ENCODE results near the gene HBS1L. TPM values are rescaled to one million over a fixed set of nuclear protein-coding genes. Genes with fewer than 3 reads are reported as not detected.

The HBS1L gene
- polyA plus RNA-seq, 1 donor from 2014 or later = 103 TPM

- Histone ChIP-seq H3F3A (ENCODE audit: insufficient read depth, low read length, poor library complexity, severe bottlenecking) (no peaks in the 10 kb centered on the region), H3K4me3 (ENCODE audit: low read length) (no peak overlapping the region), H3K9me2 (ENCODE audit: insufficient read depth, low read length) (no peaks in the 10 kb centered on the region), H3K27me3 (ENCODE audit: insufficient read depth, low read depth, low read length) (no peaks in the 10 kb centered on the region), H3K9ac (ENCODE audit: low read length) (no peak overlapping the region), H3K36me3 (ENCODE audit: insufficient read depth, low read length) (no peaks in the 10 kb centered on the region), H3K9me3 (ENCODE audit: low read length) (no peaks in the 10 kb centered on the region), H3K79me2 (replicated peaks; ENCODE audit: insufficient read depth, low read length) (no peaks in the 10 kb centered on the region), H3K27ac (ENCODE audit: low read length) (no peak overlapping the region), H2AFZ (ENCODE audit: low read depth, low read length) (no peak overlapping the region), H3K4me2 (ENCODE audit: low read length) (no peak overlapping the region), H4K20me1 (ENCODE audit: insufficient read depth) (no peaks in the 10 kb centered on the region)
- TF ChIP-seq MXI1 (conservative IDR thresholded peaks at IDR 0.05; ENCODE audit: poor library complexity, severe bottlenecking) (no peak), EZH2 (IDR thresholded peaks at IDR 0.05; ENCODE audit: borderline replicate concordance, insufficient read depth, low read length, poor library complexity, severe bottlenecking) (no peak), RAD21 (conservative IDR thresholded peaks at IDR 0.05) (no peak), POLR2AphosphoS5 (IDR thresholded peaks at IDR 0.05) (no peak), REST (IDR thresholded peaks at IDR 0.05; ENCODE audit: borderline replicate concordance) (no peak), CTCF (IDR thresholded peaks at IDR 0.05; ENCODE audit: poor library complexity, severe bottlenecking) (no peak), SMC3 (conservative IDR thresholded peaks at IDR 0.05; ENCODE audit: poor library complexity) (no peak), EP300 (conservative IDR thresholded peaks at IDR 0.05; ENCODE audit: poor library complexity, severe bottlenecking) (no peak), TAF1 (IDR thresholded peaks at IDR 0.05; ENCODE audit: low read depth) (no peak)
These were observed 104.1 kb downstream of the HBS1L start for GRCh38 chr6:134950482-134950881.

GRCh38 chr6:134949927-134950326 is 104.7 kb downstream of the HBS1L start, which contains the start of gene ALDH8A1:
Gene ALDH8A1 (minus strand): TSS chr6:134950101. CDS start chr6:134950053, 48 bp downstream.
- H3K4me2 ChIP-seq (ENCODE audit: low read length) = no peak within 1 kb of the TSS
- no peak within 1 kb of the TSS for H3K9ac ChIP-seq (ENCODE audit: low read length)
- no peaks in the 10 kb centered on the region for H3K9me3 ChIP-seq (ENCODE audit: low read length)
- H3F3A ChIP-seq (ENCODE audit: insufficient read depth, low read length, poor library complexity, severe bottlenecking) = no peaks in the 10 kb centered on the region
- no peaks in the 10 kb centered on the region for H3K36me3 ChIP-seq (ENCODE audit: insufficient read depth, low read length)
- no peaks in the 10 kb centered on the region for H3K9me2 ChIP-seq (ENCODE audit: insufficient read depth, low read length)
- no peak within 1 kb of the TSS for H3K27ac ChIP-seq (ENCODE audit: low read length)
- no peak within 1 kb of the TSS for H3K4me3 ChIP-seq (ENCODE audit: low read length)
- TF ChIP-seq TAF1 (IDR thresholded peaks at IDR 0.05; ENCODE audit: low read depth) (no peak), CTCF (IDR thresholded peaks at IDR 0.05; ENCODE audit: poor library complexity, severe bottlenecking) (no peak), REST (IDR thresholded peaks at IDR 0.05; ENCODE audit: borderline replicate concordance) (no peak)
- H4K20me1 ChIP-seq (ENCODE audit: insufficient read depth) = no peaks in the 10 kb centered on the region
- H2AFZ ChIP-seq (ENCODE audit: low read depth, low read length) = no peak within 1 kb of the TSS
- no peaks in the 10 kb centered on the region for H3K27me3 ChIP-seq (ENCODE audit: insufficient read depth, low read depth, low read length)
- H3K79me2 ChIP-seq (replicated peaks; ENCODE audit: insufficient read depth, low read length) = no peaks in the 10 kb centered on the region
